ENCODE data around the gene PNPLA1.

DNA sequence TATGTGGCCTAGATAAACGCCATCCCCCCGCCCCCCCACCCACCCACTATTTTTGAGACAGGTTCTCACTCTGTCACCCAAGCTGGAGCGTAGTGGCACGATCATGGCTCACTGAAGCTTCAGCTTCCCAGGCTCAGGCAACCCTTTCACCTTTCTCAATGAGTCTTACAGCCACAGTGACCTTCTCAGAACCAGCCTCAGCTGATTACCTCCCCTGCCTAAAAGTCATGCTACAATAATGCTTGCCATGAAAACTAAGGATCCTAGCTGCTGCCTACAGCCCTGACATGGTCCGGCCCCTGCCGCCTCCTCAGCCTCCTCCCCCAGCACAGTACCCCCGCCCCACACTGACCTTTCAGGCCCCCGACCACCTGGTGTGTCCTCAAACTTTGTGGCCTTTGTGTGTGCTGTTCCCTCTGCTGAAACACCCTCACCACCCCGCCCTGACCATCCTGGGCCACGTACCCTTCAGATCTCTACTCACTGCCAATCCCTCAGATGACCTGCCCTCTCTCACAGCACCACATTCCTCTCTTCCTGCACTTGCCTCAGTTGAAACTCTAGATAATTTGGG is 31.3 kb downstream of the PNPLA1 start:
- TF ChIP-seq, protein P1, sequence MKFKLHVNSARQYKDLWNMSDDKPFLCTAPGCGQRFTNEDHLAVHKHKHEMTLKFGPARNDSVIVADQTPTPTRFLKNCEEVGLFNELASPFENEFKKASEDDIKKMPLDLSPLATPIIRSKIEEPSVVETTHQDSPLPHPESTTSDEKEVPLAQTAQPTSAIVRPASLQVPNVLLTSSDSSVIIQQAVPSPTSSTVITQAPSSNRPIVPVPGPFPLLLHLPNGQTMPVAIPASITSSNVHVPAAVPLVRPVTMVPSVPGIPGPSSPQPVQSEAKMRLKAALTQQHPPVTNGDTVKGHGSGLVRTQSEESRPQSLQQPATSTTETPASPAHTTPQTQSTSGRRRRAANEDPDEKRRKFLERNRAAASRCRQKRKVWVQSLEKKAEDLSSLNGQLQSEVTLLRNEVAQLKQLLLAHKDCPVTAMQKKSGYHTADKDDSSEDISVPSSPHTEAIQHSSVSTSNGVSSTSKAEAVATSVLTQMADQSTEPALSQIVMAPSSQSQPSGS (CRISPR knock-in tag; IDR thresholded peaks at IDR 0.05; ENCODE audit: borderline replicate concordance, low read depth): no peak
- TF ChIP-seq NFYB (CRISPR knock-in tag; conservative IDR thresholded peaks at IDR 0.05; ENCODE audit: low read depth) (no peak), JUN (CRISPR knock-in tag; IDR thresholded peaks at IDR 0.05) (no peak), TEAD1 (CRISPR knock-in tag; IDR thresholded peaks at IDR 0.05) (no peak)
- TF ChIP-seq, protein P2, sequence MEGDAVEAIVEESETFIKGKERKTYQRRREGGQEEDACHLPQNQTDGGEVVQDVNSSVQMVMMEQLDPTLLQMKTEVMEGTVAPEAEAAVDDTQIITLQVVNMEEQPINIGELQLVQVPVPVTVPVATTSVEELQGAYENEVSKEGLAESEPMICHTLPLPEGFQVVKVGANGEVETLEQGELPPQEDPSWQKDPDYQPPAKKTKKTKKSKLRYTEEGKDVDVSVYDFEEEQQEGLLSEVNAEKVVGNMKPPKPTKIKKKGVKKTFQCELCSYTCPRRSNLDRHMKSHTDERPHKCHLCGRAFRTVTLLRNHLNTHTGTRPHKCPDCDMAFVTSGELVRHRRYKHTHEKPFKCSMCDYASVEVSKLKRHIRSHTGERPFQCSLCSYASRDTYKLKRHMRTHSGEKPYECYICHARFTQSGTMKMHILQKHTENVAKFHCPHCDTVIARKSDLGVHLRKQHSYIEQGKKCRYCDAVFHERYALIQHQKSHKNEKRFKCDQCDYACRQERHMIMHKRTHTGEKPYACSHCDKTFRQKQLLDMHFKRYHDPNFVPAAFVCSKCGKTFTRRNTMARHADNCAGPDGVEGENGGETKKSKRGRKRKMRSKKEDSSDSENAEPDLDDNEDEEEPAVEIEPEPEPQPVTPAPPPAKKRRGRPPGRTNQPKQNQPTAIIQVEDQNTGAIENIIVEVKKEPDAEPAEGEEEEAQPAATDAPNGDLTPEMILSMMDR (IDR thresholded peaks at IDR 0.05): no peak
- TF ChIP-seq, protein P3, sequence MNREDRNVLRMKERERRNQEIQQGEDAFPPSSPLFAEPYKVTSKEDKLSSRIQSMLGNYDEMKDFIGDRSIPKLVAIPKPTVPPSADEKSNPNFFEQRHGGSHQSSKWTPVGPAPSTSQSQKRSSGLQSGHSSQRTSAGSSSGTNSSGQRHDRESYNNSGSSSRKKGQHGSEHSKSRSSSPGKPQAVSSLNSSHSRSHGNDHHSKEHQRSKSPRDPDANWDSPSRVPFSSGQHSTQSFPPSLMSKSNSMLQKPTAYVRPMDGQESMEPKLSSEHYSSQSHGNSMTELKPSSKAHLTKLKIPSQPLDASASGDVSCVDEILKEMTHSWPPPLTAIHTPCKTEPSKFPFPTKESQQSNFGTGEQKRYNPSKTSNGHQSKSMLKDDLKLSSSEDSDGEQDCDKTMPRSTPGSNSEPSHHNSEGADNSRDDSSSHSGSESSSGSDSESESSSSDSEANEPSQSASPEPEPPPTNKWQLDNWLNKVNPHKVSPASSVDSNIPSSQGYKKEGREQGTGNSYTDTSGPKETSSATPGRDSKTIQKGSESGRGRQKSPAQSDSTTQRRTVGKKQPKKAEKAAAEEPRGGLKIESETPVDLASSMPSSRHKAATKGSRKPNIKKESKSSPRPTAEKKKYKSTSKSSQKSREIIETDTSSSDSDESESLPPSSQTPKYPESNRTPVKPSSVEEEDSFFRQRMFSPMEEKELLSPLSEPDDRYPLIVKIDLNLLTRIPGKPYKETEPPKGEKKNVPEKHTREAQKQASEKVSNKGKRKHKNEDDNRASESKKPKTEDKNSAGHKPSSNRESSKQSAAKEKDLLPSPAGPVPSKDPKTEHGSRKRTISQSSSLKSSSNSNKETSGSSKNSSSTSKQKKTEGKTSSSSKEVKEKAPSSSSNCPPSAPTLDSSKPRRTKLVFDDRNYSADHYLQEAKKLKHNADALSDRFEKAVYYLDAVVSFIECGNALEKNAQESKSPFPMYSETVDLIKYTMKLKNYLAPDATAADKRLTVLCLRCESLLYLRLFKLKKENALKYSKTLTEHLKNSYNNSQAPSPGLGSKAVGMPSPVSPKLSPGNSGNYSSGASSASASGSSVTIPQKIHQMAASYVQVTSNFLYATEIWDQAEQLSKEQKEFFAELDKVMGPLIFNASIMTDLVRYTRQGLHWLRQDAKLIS (CRISPR knock-in tag; IDR thresholded peaks at IDR 0.05; ENCODE audit: borderline replicate concordance): no peak
- TF ChIP-seq, protein P4, sequence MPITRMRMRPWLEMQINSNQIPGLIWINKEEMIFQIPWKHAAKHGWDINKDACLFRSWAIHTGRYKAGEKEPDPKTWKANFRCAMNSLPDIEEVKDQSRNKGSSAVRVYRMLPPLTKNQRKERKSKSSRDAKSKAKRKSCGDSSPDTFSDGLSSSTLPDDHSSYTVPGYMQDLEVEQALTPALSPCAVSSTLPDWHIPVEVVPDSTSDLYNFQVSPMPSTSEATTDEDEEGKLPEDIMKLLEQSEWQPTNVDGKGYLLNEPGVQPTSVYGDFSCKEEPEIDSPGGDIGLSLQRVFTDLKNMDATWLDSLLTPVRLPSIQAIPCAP (CRISPR knock-in tag; IDR thresholded peaks at IDR 0.05): no peak

Measured in WTC11 (cell line).